ENCODE data around the gene FTO.

FTO gene

GRCh38 chr16:53944025-53944424 lies 240.1 kb downstream of the FTO start:
- no peak overlapping the region for H3K4me3 ChIP-seq (ENCODE audit: low read length)
- no peak for DNase-seq (ENCODE audit: low read depth, low spot score)

GRCh38 chr16:53945996-53946395 lies 242.0 kb downstream of the FTO start:
- no peak overlapping the region for H3K4me3 ChIP-seq (ENCODE audit: low read length)
- DNase-seq (ENCODE audit: low read depth, low spot score) = peak; percentile 79

GRCh38 chr16:53946746-53947386 lies 242.9 kb downstream of the FTO start:
- no peak overlapping the region for H3K4me3 ChIP-seq (ENCODE audit: low read length)
- peak; percentile 67 for DNase-seq (ENCODE audit: low read depth, low spot score)

GRCh38 chr16:53947642-53948041 lies 243.7 kb downstream of the FTO start:
- no peak for DNase-seq (ENCODE audit: low read depth, low spot score)

GRCh38 chr16:53948326-53948725 lies 244.4 kb downstream of the FTO start:
- DNase-seq (ENCODE audit: low read depth, low spot score) = no peak
- H3K4me3 ChIP-seq (ENCODE audit: low read length) = no peak overlapping the region

More at GRCh38 chr16:53947642-53948041, 243.7 kb downstream of the FTO start:
- no peak overlapping the region for H3K4me3 ChIP-seq (ENCODE audit: low read length)

- H3K4me3 ChIP-seq (ENCODE audit: low read length) = no peak overlapping the region
- no peak for DNase-seq (ENCODE audit: low read depth, low spot score)
Measured at GRCh38 chr16:53948734-53949430, 244.9 kb downstream of the FTO start.

GRCh38 chr16:53949715-53950410 lies 245.9 kb downstream of the FTO start:
- no peak overlapping the region for H3K4me3 ChIP-seq (ENCODE audit: low read length)
- DNase-seq (ENCODE audit: low read depth, low spot score) = no peak

GRCh38 chr16:53950677-53951076 lies 246.7 kb downstream of the FTO start:
- no peak for DNase-seq (ENCODE audit: low read depth, low spot score)
- H3K4me3 ChIP-seq (ENCODE audit: low read length) = no peak overlapping the region

GRCh38 chr16:53952215-53953208 lies 248.6 kb downstream of the FTO start:
- H3K4me3 ChIP-seq (ENCODE audit: low read length) = peak overlapping the region; percentile 32
- peak; percentile 61 for DNase-seq (ENCODE audit: low read depth, low spot score)

- no peak for DNase-seq (ENCODE audit: low read depth, low spot score)
Measured at GRCh38 chr16:53953336-53953735, 249.4 kb downstream of the FTO start.

GRCh38 chr16:53955221-53955875 lies 251.4 kb downstream of the FTO start:
- H3K4me3 ChIP-seq (ENCODE audit: low read length) = no peak overlapping the region
- DNase-seq (ENCODE audit: low read depth, low spot score) = no peak

More at GRCh38 chr16:53953336-53953735, 249.4 kb downstream of the FTO start:
- no peak overlapping the region for H3K4me3 ChIP-seq (ENCODE audit: low read length)

- no peak overlapping the region for H3K4me3 ChIP-seq (ENCODE audit: low read length)
- no peak for DNase-seq (ENCODE audit: low read depth, low spot score)
Measured at GRCh38 chr16:53958341-53958880, 254.5 kb downstream of the FTO start.

- DNase-seq (ENCODE audit: low read depth, low spot score) = no peak
- no peak overlapping the region for H3K4me3 ChIP-seq (ENCODE audit: low read length)
Measured at GRCh38 chr16:53960050-53960812, 256.3 kb downstream of the FTO start.

- no peak for DNase-seq (ENCODE audit: low read depth, low spot score)
- no peak overlapping the region for H3K4me3 ChIP-seq (ENCODE audit: low read length)
Measured at GRCh38 chr16:53960954-53961616, 257.1 kb downstream of the FTO start.

GRCh38 chr16:53962041-53962440 lies 258.1 kb downstream of the FTO start:
- H3K4me3 ChIP-seq (ENCODE audit: low read length) = no peak overlapping the region

GRCh38 chr16:53964145-53964790 lies 260.3 kb downstream of the FTO start:
- DNase-seq (ENCODE audit: low read depth, low spot score) = no peak
- H3K4me3 ChIP-seq (ENCODE audit: low read length) = no peak overlapping the region

More at GRCh38 chr16:53962041-53962440, 258.1 kb downstream of the FTO start:
- DNase-seq (ENCODE audit: low read depth, low spot score) = no peak
